Lower leg skin (tissue), 3 donors: ENCODE results near the gene NFKBIA.

Experiments
- CTCF ChIP-seq, 3 donors: fragments of 450-650 bp; IDR thresholded peaks; one replicate each; pipeline ENCODE4 v1.5.1; 2016; ENCODE audit warnings: antibody characterized with exemption in 3 of 3, mild to moderate bottlenecking in 3 of 3, moderate library complexity in 2 of 3
- POLR2A ChIP-seq, 2 donors: fragments of 450-650 bp; IDR thresholded peaks; one replicate each; pipeline ENCODE4 v1.6.1; 2016 to 2017; ENCODE audit warnings: antibody characterized with exemption in 2 of 2, mild to moderate bottlenecking in 1 of 2, moderate library complexity in 1 of 2

- TF ChIP-seq CTCF (IDR thresholded peaks at IDR 0.05) (no peak), POLR2A (IDR thresholded peaks at IDR 0.05) (no peak)
Measured at GRCh38 chr14:35391388-35391710, 13.2 kb downstream of the NFKBIA start.
